Hematopoietic multipotent progenitor cell treated with erythropoietin and hydrocortisone succinate and interleukin-3 and kit ligand, for 8 days (in vitro differentiated cells): Measurements from ENCODE around the gene SMYD3.
"Not testable (repeated sequence)": the region's sequence is repeated elsewhere in the genome, so short reads cannot be mapped to it uniquely, and the experiment has no call there.

Experiments
- DNase-seq: peaks from one replicate; pipeline ENCODE4 v3.0.0-alpha.2; 2015

The SMYD3 gene

GRCh38 chr1:246415028-246415427 lies 92.1 kb downstream of the SMYD3 start:
- no peak for DNase-seq

- peak; percentile 12 for DNase-seq
These were observed 93.6 kb downstream of the SMYD3 start for GRCh38 chr1:246413430-246413829.

- no peak for DNase-seq
These were observed 103.0 kb downstream of the SMYD3 start for GRCh38 chr1:246404078-246404477.

- DNase-seq: peak; percentile 60
These were observed 108.8 kb downstream of the SMYD3 start for GRCh38 chr1:246398126-246398813.

- DNase-seq: no peak
These were observed 110.0 kb downstream of the SMYD3 start for GRCh38 chr1:246397046-246397445.

GRCh38 chr1:246396322-246396721 lies 110.8 kb downstream of the SMYD3 start:
- no peak for DNase-seq

GRCh38 chr1:246394121-246394520 lies 113.0 kb downstream of the SMYD3 start:
- DNase-seq: no peak

GRCh38 chr1:246390855-246391254 lies 116.2 kb downstream of the SMYD3 start:
- DNase-seq: no peak

- DNase-seq: no peak
These were observed 122.5 kb downstream of the SMYD3 start for GRCh38 chr1:246384616-246385015.

GRCh38 chr1:246383791-246384190 lies 123.3 kb downstream of the SMYD3 start:
- DNase-seq: no peak

GRCh38 chr1:246383239-246383589 lies 123.9 kb downstream of the SMYD3 start:
- no peak for DNase-seq

- no peak for DNase-seq
These were observed 124.4 kb downstream of the SMYD3 start for GRCh38 chr1:246382589-246383238.

GRCh38 chr1:246381452-246381851 lies 125.6 kb downstream of the SMYD3 start:
- DNase-seq: no peak

GRCh38 chr1:246377625-246378153 lies 129.4 kb downstream of the SMYD3 start:
- DNase-seq: no peak

GRCh38 chr1:246373828-246374569 lies 133.1 kb downstream of the SMYD3 start:
- DNase-seq: no peak

- DNase-seq: no peak
These were observed 134.5 kb downstream of the SMYD3 start for GRCh38 chr1:246372559-246372958.

- no peak for DNase-seq
These were observed 140.0 kb downstream of the SMYD3 start for GRCh38 chr1:246367041-246367440.

GRCh38 chr1:246365708-246366107 lies 141.4 kb downstream of the SMYD3 start:
- DNase-seq: no peak

GRCh38 chr1:246364415-246364941 lies 142.6 kb downstream of the SMYD3 start:
- DNase-seq: no peak

GRCh38 chr1:246357014-246357598 lies 150.0 kb downstream of the SMYD3 start:
- not testable (repeated sequence) for DNase-seq

- DNase-seq: no peak
These were observed 151.5 kb downstream of the SMYD3 start for GRCh38 chr1:246355411-246356230.

- DNase-seq: no peak
These were observed 155.4 kb downstream of the SMYD3 start for GRCh38 chr1:246351721-246352120.
